ENCODE results near the gene COL8A1.

- TF ChIP-seq CTCF (IDR thresholded peaks at IDR 0.05; ENCODE audit: low read depth, low read length) (no peak), EZH2phosphoT487 (IDR thresholded peaks at IDR 0.05; ENCODE audit: low read depth) (no peak)
Measured at GRCh38 chr3:99774467-99774866, 136.1 kb downstream of the COL8A1 start.
